ENCODE measurements around the gene PSAP. TPM values are rescaled to one million over a fixed set of nuclear protein-coding genes. Genes with fewer than 3 reads are reported as not detected.

Gene PSAP
- total RNA-seq, 1 experiment from 2014 or later: 397 TPM

DNA sequence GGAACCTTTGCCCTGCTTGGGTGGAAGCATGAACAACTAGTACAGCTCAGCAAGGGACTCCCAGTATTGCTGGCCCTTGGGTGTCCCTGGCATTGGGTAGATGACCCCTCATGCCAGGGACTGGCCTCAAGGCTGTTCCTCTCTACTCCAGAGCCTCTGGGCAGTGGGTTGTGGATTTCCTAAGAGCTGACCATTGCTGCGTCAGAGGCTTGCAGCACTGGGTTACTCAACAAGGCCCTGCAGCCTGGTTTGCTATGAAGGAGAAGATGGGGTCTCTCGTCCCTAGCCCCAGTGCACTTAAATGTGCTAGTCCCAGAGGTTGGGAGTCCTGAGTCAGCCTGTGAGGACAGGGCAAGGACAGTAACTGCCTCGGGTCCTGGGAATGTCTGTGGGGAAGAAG lies 80.3 kb downstream of the PSAP start:
- TF ChIP-seq NFYB (CRISPR knock-in tag; conservative IDR thresholded peaks at IDR 0.05; ENCODE audit: low read depth) (no peak), PRDM15 (CRISPR knock-in tag; IDR thresholded peaks at IDR 0.05) (no peak), CTCF (IDR thresholded peaks at IDR 0.05) (no peak), ZNF138 (CRISPR knock-in tag; conservative IDR thresholded peaks at IDR 0.05) (no peak), ESRRA (CRISPR knock-in tag; IDR thresholded peaks at IDR 0.05; ENCODE audit: borderline replicate concordance) (no peak), AFF4 (CRISPR knock-in tag; IDR thresholded peaks at IDR 0.05; ENCODE audit: borderline replicate concordance) (no peak), HMGA2 (CRISPR knock-in tag; IDR thresholded peaks at IDR 0.05) (no peak), GRHL2 (CRISPR knock-in tag; IDR thresholded peaks at IDR 0.05; ENCODE audit: insufficient replicate concordance, severe bottlenecking) (no peak)
- TF ChIP-seq, protein P1, sequence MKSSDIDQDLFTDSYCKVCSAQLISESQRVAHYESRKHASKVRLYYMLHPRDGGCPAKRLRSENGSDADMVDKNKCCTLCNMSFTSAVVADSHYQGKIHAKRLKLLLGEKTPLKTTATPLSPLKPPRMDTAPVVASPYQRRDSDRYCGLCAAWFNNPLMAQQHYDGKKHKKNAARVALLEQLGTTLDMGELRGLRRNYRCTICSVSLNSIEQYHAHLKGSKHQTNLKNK (CRISPR knock-in tag; IDR thresholded peaks at IDR 0.05): no peak
- TF ChIP-seq, protein P2, sequence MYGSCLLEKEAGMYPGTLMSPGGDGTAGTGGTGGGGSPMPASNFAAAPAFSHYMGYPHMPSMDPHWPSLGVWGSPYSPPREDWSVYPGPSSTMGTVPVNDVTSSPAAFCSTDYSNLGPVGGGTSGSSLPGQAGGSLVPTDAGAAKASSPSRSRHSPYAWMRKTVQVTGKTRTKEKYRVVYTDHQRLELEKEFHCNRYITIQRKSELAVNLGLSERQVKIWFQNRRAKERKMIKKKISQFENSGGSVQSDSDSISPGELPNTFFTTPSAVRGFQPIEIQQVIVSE (CRISPR knock-in tag; IDR thresholded peaks at IDR 0.05; ENCODE audit: borderline replicate concordance): no peak
- Mint-ChIP-seq H3K4me1 (peaks cover 6% of the 10 kb centered on the region), H3K36me3 (no peaks in the 10 kb centered on the region), H3K27me3 (ENCODE audit: low read depth) (peaks cover 29% of the 10 kb centered on the region), H3K27ac (no peak overlapping the region), H3K4me3 (no peak overlapping the region), H3K9me3 (no peaks in the 10 kb centered on the region)
- POLR2A ChIA-PET: no interaction called here
- no peak for ATAC-seq
- no peak for DNase-seq (ENCODE audit: low spot score)
- CTCF ChIA-PET: no interaction called here

DNA sequence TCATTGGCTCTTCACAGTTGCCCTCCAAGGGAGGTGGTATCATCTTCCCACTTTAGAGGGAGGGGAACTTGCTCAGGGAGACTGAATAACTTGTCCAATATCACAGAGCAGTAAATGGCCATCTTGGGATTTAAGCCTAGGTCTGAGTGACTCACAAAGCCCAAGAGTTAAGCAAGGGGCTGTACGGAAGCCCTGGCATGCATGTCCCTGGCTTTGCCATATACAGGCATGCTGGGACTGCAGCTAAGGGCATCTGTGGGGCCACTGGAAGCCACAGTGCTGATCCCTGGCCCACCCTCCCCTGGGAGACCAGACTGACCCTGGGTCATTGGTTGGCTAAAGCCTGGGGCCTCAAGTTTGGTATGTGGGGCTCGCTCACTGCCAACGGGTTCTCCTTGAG lies 80.8 kb downstream of the PSAP start:
- DNase-seq (ENCODE audit: low spot score) (no peak), ATAC-seq (no peak)
- no peaks in the 10 kb centered on the region for H3K36me3 Mint-ChIP-seq
- POLR2A ChIA-PET: no interaction called here
- H3K4me3 Mint-ChIP-seq: no peak overlapping the region
- peaks cover 29% of the 10 kb centered on the region for H3K27me3 Mint-ChIP-seq (ENCODE audit: low read depth)
- no peaks in the 10 kb centered on the region for H3K9me3 Mint-ChIP-seq
- no peak overlapping the region for H3K27ac Mint-ChIP-seq
- peaks cover 6% of the 10 kb centered on the region for H3K4me1 Mint-ChIP-seq
- CTCF ChIA-PET: no interaction called here
- TF ChIP-seq, protein P3, sequence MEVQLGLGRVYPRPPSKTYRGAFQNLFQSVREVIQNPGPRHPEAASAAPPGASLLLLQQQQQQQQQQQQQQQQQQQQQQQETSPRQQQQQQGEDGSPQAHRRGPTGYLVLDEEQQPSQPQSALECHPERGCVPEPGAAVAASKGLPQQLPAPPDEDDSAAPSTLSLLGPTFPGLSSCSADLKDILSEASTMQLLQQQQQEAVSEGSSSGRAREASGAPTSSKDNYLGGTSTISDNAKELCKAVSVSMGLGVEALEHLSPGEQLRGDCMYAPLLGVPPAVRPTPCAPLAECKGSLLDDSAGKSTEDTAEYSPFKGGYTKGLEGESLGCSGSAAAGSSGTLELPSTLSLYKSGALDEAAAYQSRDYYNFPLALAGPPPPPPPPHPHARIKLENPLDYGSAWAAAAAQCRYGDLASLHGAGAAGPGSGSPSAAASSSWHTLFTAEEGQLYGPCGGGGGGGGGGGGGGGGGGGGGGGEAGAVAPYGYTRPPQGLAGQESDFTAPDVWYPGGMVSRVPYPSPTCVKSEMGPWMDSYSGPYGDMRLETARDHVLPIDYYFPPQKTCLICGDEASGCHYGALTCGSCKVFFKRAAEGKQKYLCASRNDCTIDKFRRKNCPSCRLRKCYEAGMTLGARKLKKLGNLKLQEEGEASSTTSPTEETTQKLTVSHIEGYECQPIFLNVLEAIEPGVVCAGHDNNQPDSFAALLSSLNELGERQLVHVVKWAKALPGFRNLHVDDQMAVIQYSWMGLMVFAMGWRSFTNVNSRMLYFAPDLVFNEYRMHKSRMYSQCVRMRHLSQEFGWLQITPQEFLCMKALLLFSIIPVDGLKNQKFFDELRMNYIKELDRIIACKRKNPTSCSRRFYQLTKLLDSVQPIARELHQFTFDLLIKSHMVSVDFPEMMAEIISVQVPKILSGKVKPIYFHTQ (CRISPR knock-in tag; IDR thresholded peaks at IDR 0.05): no peak
- TF ChIP-seq GABPB1 (CRISPR knock-in tag; IDR thresholded peaks at IDR 0.05): no peak
- TF ChIP-seq NR1H2 (CRISPR knock-in tag; IDR thresholded peaks at IDR 0.05): no peak
- no peak for TF ChIP-seq MXD4 (CRISPR knock-in tag; IDR thresholded peaks at IDR 0.05; ENCODE audit: borderline replicate concordance)
- TF ChIP-seq, protein P4, sequence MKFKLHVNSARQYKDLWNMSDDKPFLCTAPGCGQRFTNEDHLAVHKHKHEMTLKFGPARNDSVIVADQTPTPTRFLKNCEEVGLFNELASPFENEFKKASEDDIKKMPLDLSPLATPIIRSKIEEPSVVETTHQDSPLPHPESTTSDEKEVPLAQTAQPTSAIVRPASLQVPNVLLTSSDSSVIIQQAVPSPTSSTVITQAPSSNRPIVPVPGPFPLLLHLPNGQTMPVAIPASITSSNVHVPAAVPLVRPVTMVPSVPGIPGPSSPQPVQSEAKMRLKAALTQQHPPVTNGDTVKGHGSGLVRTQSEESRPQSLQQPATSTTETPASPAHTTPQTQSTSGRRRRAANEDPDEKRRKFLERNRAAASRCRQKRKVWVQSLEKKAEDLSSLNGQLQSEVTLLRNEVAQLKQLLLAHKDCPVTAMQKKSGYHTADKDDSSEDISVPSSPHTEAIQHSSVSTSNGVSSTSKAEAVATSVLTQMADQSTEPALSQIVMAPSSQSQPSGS (CRISPR knock-in tag; IDR thresholded peaks at IDR 0.05; ENCODE audit: borderline replicate concordance, low read depth): no peak
- TF ChIP-seq ZNF232 (CRISPR knock-in tag; IDR thresholded peaks at IDR 0.05): no peak
- TF ChIP-seq ZNF671 (CRISPR knock-in tag; IDR thresholded peaks at IDR 0.05): no peak
- TF ChIP-seq, protein P5, sequence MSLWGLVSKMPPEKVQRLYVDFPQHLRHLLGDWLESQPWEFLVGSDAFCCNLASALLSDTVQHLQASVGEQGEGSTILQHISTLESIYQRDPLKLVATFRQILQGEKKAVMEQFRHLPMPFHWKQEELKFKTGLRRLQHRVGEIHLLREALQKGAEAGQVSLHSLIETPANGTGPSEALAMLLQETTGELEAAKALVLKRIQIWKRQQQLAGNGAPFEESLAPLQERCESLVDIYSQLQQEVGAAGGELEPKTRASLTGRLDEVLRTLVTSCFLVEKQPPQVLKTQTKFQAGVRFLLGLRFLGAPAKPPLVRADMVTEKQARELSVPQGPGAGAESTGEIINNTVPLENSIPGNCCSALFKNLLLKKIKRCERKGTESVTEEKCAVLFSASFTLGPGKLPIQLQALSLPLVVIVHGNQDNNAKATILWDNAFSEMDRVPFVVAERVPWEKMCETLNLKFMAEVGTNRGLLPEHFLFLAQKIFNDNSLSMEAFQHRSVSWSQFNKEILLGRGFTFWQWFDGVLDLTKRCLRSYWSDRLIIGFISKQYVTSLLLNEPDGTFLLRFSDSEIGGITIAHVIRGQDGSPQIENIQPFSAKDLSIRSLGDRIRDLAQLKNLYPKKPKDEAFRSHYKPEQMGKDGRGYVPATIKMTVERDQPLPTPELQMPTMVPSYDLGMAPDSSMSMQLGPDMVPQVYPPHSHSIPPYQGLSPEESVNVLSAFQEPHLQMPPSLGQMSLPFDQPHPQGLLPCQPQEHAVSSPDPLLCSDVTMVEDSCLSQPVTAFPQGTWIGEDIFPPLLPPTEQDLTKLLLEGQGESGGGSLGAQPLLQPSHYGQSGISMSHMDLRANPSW (CRISPR knock-in tag; conservative IDR thresholded peaks at IDR 0.05; ENCODE audit: low read depth): no peak
